Suprapubic skin (tissue), 3 donors: Measurements from ENCODE around the gene PET117.

Experiments
- CTCF ChIP-seq, 2 donors: fragments of 200-600 bp in 1 of 2; fragments of 450-650 bp in 1 of 2; sonication (generic) in 1 of 2; IDR thresholded peaks; one replicate each; pipeline ENCODE4 v1.5.1; 2016 to 2019; ENCODE audit warnings: antibody characterized with exemption in 2 of 2, mild to moderate bottlenecking in 1 of 2, moderate library complexity in 1 of 2
- POLR2AphosphoS5 ChIP-seq, 3 donors: sonication (generic); formaldehyde crosslinking; IDR thresholded peaks; one replicate each; pipeline ENCODE4 v1.6.1; 2017; ENCODE audit warnings: antibody characterized with exemption in 3 of 3

- no peak for TF ChIP-seq CTCF (IDR thresholded peaks at IDR 0.05)
- TF ChIP-seq POLR2AphosphoS5 (IDR thresholded peaks at IDR 0.05): no peak
Observed at GRCh38 chr20:18101125-18101810, 36.4 kb upstream of the PET117 start.
